ENCODE measurements around the gene KBTBD4. TPM values are rescaled to one million over a fixed set of nuclear protein-coding genes. Genes with fewer than 3 reads are reported as not detected.
"Not testable (repeated sequence)": the region's sequence is repeated elsewhere in the genome, so short reads cannot be mapped to it uniquely, and the experiment has no call there.

KBTBD4 gene
- total RNA-seq, 1 donor from 2014 or later = 14.2 TPM

GRCh38 chr11:47529951-47530350, 48.8 kb downstream of the KBTBD4 start:
- Mint-ChIP-seq H3K27ac (no peak overlapping the region), H3K27me3 (ENCODE audit: low read depth) (no peaks in the 10 kb centered on the region), H3K9me3 (no peaks in the 10 kb centered on the region), H3K36me3 (ENCODE audit: low read depth) (peaks cover 20% of the 10 kb centered on the region), H3K4me3 (ENCODE audit: low read depth) (no peak overlapping the region), H3K4me1 (ENCODE audit: low read depth) (peaks cover 28% of the 10 kb centered on the region)
- no peak for DNase-seq (ENCODE audit: low spot score)
- intact Hi-C loops (cut with micrococcal nuclease) = no loop called here

DNA sequence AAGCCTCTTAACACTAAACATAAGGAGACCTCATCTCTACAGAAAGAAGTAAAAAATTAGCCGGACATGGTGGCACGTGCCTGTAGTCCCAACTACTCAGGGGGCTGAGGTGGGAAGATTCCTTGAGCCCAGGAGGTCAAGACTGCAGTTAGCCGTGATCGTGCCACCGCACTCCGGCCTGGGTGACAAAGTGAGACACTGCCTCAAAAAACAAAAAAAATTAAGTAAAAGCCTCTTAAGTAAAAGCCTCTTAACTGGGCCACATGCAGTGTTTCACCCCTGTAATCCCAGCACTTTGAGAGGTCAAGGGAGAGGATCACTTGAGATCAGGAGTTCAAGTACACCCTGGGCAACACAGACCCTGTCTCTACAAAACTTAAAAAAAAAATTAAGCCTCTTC, 51.6 kb downstream of the KBTBD4 start:
- intact Hi-C loops (cut with micrococcal nuclease) = no loop called here
- Mint-ChIP-seq H3K4me1 (ENCODE audit: low read depth) (peaks cover 40% of the 10 kb centered on the region), H3K36me3 (ENCODE audit: low read depth) (peaks cover 18% of the 10 kb centered on the region), H3K9me3 (no peaks in the 10 kb centered on the region), H3K27ac (no peak overlapping the region), H3K4me3 (ENCODE audit: low read depth) (no peak overlapping the region), H3K27me3 (ENCODE audit: low read depth) (no peaks in the 10 kb centered on the region)
- no peak for DNase-seq (ENCODE audit: low spot score)

DNA sequence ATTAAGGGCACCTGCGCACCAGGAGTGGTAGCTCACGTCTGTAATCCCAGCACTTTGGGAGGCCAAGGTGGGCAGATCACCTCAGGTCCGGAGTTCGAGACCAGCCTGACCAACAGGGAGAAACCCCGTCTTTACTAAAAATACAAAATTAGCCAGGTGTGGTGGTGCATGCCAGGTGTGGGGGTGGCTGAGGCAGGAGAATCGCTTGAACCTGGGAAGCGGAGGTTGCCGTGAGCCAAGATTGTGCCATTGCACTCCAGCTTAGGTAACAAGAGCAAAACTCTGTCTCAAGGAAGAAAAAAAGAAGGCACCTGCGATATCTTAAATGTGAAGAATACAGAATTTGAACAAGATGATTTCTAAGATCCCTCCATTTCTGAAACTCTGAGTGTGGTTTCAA, 52.7 kb downstream of the KBTBD4 start:
- DNase-seq (ENCODE audit: low spot score); intact Hi-C loops (cut with micrococcal nuclease); H3K4me3 Mint-ChIP-seq (ENCODE audit: low read depth); H3K27me3 Mint-ChIP-seq (ENCODE audit: low read depth); H3K27ac Mint-ChIP-seq; H3K9me3 Mint-ChIP-seq: not testable (repeated sequence)
- peaks cover 43% of the 10 kb centered on the region for H3K4me1 Mint-ChIP-seq (ENCODE audit: low read depth)
- peaks cover 18% of the 10 kb centered on the region for H3K36me3 Mint-ChIP-seq (ENCODE audit: low read depth)

- Mint-ChIP-seq H3K4me3 (ENCODE audit: low read depth) (peak overlapping the region; percentile 45), H3K36me3 (ENCODE audit: low read depth) (peaks cover 15% of the 10 kb centered on the region), H3K4me1 (ENCODE audit: low read depth) (peaks cover 42% of the 10 kb centered on the region), H3K27me3 (ENCODE audit: low read depth) (no peaks in the 10 kb centered on the region), H3K9me3 (no peaks in the 10 kb centered on the region), H3K27ac (peak overlapping the region; percentile 81)
- DNase-seq (ENCODE audit: low spot score) = no peak
- intact Hi-C loops (cut with micrococcal nuclease) = loop anchor here (2.0 kb wide), 1 partner anchor 16 kb away; no protein-coding TSS in a partner anchor
These were observed 54.4 kb downstream of the KBTBD4 start for GRCh38 chr11:47524291-47524874.

GRCh38 chr11:47523490-47524225, 55.1 kb downstream of the KBTBD4 start:
- Mint-ChIP-seq H3K4me3 (ENCODE audit: low read depth) (peak overlapping the region; percentile 27), H3K9me3 (no peaks in the 10 kb centered on the region), H3K27ac (peak overlapping the region; percentile 81), H3K36me3 (ENCODE audit: low read depth) (peaks cover 17% of the 10 kb centered on the region), H3K27me3 (ENCODE audit: low read depth) (no peaks in the 10 kb centered on the region), H3K4me1 (ENCODE audit: low read depth) (peaks cover 47% of the 10 kb centered on the region)
- intact Hi-C loops (cut with micrococcal nuclease) = loop anchor here (1.0 to 2.0 kb wide), 3 partner anchors 8 to 29 kb away; no protein-coding TSS in a partner anchor
- DNase-seq (ENCODE audit: low spot score) = no peak

Other genes starting within 250 kb of the KBTBD4 start
- not detected in 2 replicates for gene MYBPC3, start 226.3 kb downstream of the KBTBD4 start, total RNA-seq
- 0.11 TPM in 1 of 2 replicates, not detected in the other for gene SPI1, start 200.4 kb downstream of the KBTBD4 start, total RNA-seq
- 12.5 and 15.2 TPM in 2 replicates for gene SLC39A13, start 170.4 kb downstream of the KBTBD4 start, total RNA-seq
- 214 and 219 TPM in 2 replicates for gene PSMC3, start 152.5 kb downstream of the KBTBD4 start, total RNA-seq
- 0.18 and 1.3 TPM in 2 replicates for gene RAPSN, start 129.8 kb downstream of the KBTBD4 start, total RNA-seq
- 129 and 132 TPM in 2 replicates for gene CELF1, start 25.8 kb downstream of the KBTBD4 start, total RNA-seq
- gene PTPMT1, start 13.4 kb downstream of the KBTBD4 start, total RNA-seq = 50.7 and 53.9 TPM in 2 replicates
- 132 and 142 TPM in 2 replicates for gene NDUFS3, start 104 bp upstream of the KBTBD4 start, total RNA-seq
- 0.25 and 0.39 TPM in 2 replicates for gene FAM180B, start 7.7 kb upstream of the KBTBD4 start, total RNA-seq
- gene C1QTNF4, start 15.4 kb upstream of the KBTBD4 start, total RNA-seq = 0.21 and 0.30 TPM in 2 replicates
- 124 and 131 TPM in 2 replicates for gene MTCH2, start 63.6 kb upstream of the KBTBD4 start, total RNA-seq
- gene AGBL2, start 136.4 kb upstream of the KBTBD4 start, total RNA-seq = 3.6 and 5.1 TPM in 2 replicates
- gene FNBP4, start 188.4 kb upstream of the KBTBD4 start, total RNA-seq = 140 and 141 TPM in 2 replicates

All from activated T-helper 2 cell treated with anti-CD3 and anti-CD28 coated beads, Interferon-gamma antibody, Interleukin-2, Interleukin-4, amounts not matched to agents 10 μg/mL and 5 μg/mL and 100 μg/mL, durations not matched to agents 14 hours and 24 hours and 36 hours (primary cell).